Astrocyte (in vitro differentiated cells and primary cell): ENCODE data around the gene LDLRAD4. TPM values are rescaled to one million over a fixed set of nuclear protein-coding genes. Genes with fewer than 3 reads are reported as not detected.

Source experiments
- DNase-seq: peaks from one replicate; pipeline ENCODE4 v3.0.0-alpha.2; 2010; ENCODE audit warnings: low read depth
- FAIRE-seq: peaks from 2 replicates; lab custom pipeline; 2011; peaks lifted over from hg19 to GRCh38; lab: Jason Lieb, UNC
- H2AFZ ChIP-seq: 2 replicates; pipeline ENCODE4 v1.6.0; 2012; ENCODE audit warnings: low read depth, low read length, inconsistent platforms
- H3K27ac ChIP-seq: 2 replicates; pipeline ENCODE4 v1.5.1; 2011; ENCODE audit warnings: low read depth, low read length, inconsistent platforms
- H3K27me3 ChIP-seq: 2 replicates; pipeline ENCODE4 v1.6.0; 2011; ENCODE audit warnings: low read length, inconsistent platforms; ENCODE audit not compliant: insufficient read depth
- H3K36me3 ChIP-seq: 2 replicates; pipeline ENCODE4 v1.5.1; 2011; ENCODE audit warnings: low read length, inconsistent platforms; ENCODE audit not compliant: insufficient read depth
- H3K4me1 ChIP-seq: 2 replicates; pipeline ENCODE4 v1.5.1; 2011; ENCODE audit warnings: low read length, inconsistent platforms; ENCODE audit not compliant: insufficient read depth
- H3K4me2 ChIP-seq: 2 replicates; pipeline ENCODE4 v1.6.0; 2012; ENCODE audit warnings: low read length, inconsistent platforms
- H3K4me3 ChIP-seq: 2 replicates; pipeline ENCODE4 v1.5.1; 2011; ENCODE audit warnings: low read depth, mild to moderate bottlenecking, low read length, inconsistent platforms; ENCODE audit not compliant: insufficient read depth
- H3K79me2 ChIP-seq: 2 replicates; pipeline ENCODE4 v1.6.0; 2012; ENCODE audit warnings: mild to moderate bottlenecking, low read length, inconsistent platforms; ENCODE audit not compliant: insufficient read depth
- H3K9ac ChIP-seq: 2 replicates; pipeline ENCODE4 v1.6.0; 2012; ENCODE audit warnings: mild to moderate bottlenecking, low read length, inconsistent platforms
- H3K9me3 ChIP-seq: 2 replicates; pipeline ENCODE4 v1.5.1; 2012; ENCODE audit warnings: low read depth, mild to moderate bottlenecking, low read length, inconsistent platforms; ENCODE audit not compliant: insufficient read depth
- H4K20me1 ChIP-seq: 2 replicates; pipeline ENCODE4 v1.6.0; 2012; ENCODE audit warnings: low read length, inconsistent platforms; ENCODE audit not compliant: insufficient read depth
- H3K27ac Mint-ChIP-seq: one replicate; pipeline ENCODE4 v1.8.0; 2021; ENCODE audit warnings: mild to moderate bottlenecking, mixed read lengths; ENCODE audit not compliant: unreplicated experiment
- H3K27me3 Mint-ChIP-seq: one replicate; pipeline ENCODE4 v1.8.0; 2021; ENCODE audit warnings: low read depth, mixed read lengths; ENCODE audit not compliant: unreplicated experiment
- H3K36me3 Mint-ChIP-seq: one replicate; pipeline ENCODE4 v1.8.0; 2021; ENCODE audit warnings: low read depth, mixed read lengths; ENCODE audit not compliant: unreplicated experiment
- H3K4me1 Mint-ChIP-seq: one replicate; pipeline ENCODE4 v1.8.0; 2021; ENCODE audit warnings: low read depth, mixed read lengths; ENCODE audit not compliant: unreplicated experiment
- H3K4me3 Mint-ChIP-seq: one replicate; pipeline ENCODE4 v1.8.0; 2021; ENCODE audit warnings: mild to moderate bottlenecking, moderate library complexity, mixed read lengths; ENCODE audit not compliant: unreplicated experiment
- H3K9me3 Mint-ChIP-seq: one replicate; pipeline ENCODE4 v1.8.0; 2021; ENCODE audit warnings: mild to moderate bottlenecking, mixed read lengths; ENCODE audit not compliant: unreplicated experiment
- EZH2 ChIP-seq: IDR thresholded peaks from 2 replicates; pipeline ENCODE4 v1.6.1; 2012; ENCODE audit warnings: mild to moderate bottlenecking, low read length, inconsistent platforms; ENCODE audit not compliant: insufficient read depth
- total RNA-seq: library from RNA; stranded (reverse); gene quantifications from 2 replicates; pipeline ENCODE4 v1.2.1, GENCODE V29; 2021
- TF ChIP-seq, protein P1 (sequence below): IDR thresholded peaks from 2 replicates; pipeline ENCODE4 v1.5.1; 2011; ENCODE audit warnings: low read depth, mild to moderate bottlenecking, inconsistent platforms, low read length, moderate library complexity; ENCODE audit not compliant: insufficient read depth

LDLRAD4 gene
- total RNA-seq, 1 donor from 2014 or later: 26.0 TPM

DNA sequence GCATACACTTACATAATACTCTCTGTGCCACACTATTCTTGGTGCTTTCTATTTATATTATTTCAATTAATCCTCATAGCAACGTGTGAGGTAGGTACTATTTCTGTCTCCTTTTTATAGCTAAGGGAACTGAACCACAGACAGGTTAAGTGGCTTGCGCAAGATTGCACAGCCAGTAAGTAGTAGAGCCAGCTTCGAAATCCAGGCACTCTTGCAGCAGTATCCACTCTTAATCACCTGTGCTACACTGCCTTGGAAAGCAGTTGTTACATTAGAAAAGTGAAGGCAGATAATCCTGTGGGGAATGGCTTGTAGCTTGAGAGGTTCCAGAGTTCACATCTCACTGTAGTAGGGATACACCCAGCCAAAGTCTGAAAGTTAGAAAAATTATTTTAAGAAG lies 198.3 kb downstream of the LDLRAD4 start:
- H3K27ac ChIP-seq: no peak overlapping the region
- Mint-ChIP-seq H3K4me3 (no peak overlapping the region), H3K4me1 (peaks cover 1% of the 10 kb centered on the region), H3K27me3 (no peaks in the 10 kb centered on the region), H3K27ac (no peak overlapping the region), H3K36me3 (peaks cover 30% of the 10 kb centered on the region), H3K9me3 (peaks cover 8% of the 10 kb centered on the region)
- no peak overlapping the region for H3K4me2 ChIP-seq
- no peak overlapping the region for H2AFZ ChIP-seq
- peaks cover 4% of the 10 kb centered on the region for H3K9me3 ChIP-seq
- peaks cover 5% of the 10 kb centered on the region for H3K4me1 ChIP-seq
- FAIRE-seq: no peak
- no peak overlapping the region for H3K9ac ChIP-seq
- H4K20me1 ChIP-seq: no peaks in the 10 kb centered on the region
- H3K4me3 ChIP-seq: no peak overlapping the region
- DNase-seq: no peak
- no peak for TF ChIP-seq EZH2
- no peaks in the 10 kb centered on the region for H3K27me3 ChIP-seq
- H3K36me3 ChIP-seq: no peaks in the 10 kb centered on the region
- no peaks in the 10 kb centered on the region for H3K79me2 ChIP-seq

DNA sequence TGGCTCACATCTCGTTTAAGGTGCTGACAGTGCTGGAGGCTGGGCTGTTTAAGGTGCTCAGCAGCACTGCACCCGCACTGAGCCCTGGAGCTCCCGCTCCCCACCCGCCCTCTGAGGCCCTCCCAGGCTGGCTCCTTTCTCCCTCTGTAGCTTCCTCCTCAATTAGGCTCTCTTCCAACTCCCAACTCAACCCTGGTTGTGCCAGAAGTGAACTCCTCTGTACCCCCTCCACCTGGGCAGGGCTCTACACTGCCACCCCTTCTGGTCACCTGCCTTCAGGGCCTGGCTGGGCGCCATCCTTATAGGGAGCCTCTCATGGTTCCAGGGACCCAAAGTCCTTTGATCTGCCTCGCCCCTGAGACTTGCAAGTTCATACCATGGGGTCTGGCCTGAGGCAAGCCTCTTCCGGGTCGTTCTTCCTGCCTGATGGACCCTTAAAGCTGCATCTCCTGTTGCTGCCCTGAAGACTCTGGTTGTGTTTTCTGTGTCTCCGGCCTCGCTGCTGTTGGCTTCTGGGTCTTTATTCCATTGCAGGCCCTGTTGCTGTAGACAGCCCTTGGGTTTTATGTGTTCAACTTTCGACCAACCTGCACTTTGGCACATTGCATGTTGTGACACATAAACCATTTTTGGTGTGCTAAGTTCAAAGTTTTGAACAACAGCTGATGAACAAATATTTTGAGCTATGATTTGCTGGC lies 199.6 kb downstream of the LDLRAD4 start:
- H3K4me3 Mint-ChIP-seq: no peak overlapping the region
- DNase-seq (no peak), FAIRE-seq (no peak)
- Histone ChIP-seq H3K27me3 (no peaks in the 10 kb centered on the region), H4K20me1 (no peaks in the 10 kb centered on the region), H3K79me2 (no peaks in the 10 kb centered on the region), H3K36me3 (no peaks in the 10 kb centered on the region), H2AFZ (no peak overlapping the region), H3K9me3 (no peaks in the 10 kb centered on the region), H3K4me2 (no peak overlapping the region), H3K4me1 (peaks cover 5% of the 10 kb centered on the region), H3K27ac (no peak overlapping the region), H3K4me3 (no peak overlapping the region), H3K9ac (no peak overlapping the region)
- TF ChIP-seq, protein P1, sequence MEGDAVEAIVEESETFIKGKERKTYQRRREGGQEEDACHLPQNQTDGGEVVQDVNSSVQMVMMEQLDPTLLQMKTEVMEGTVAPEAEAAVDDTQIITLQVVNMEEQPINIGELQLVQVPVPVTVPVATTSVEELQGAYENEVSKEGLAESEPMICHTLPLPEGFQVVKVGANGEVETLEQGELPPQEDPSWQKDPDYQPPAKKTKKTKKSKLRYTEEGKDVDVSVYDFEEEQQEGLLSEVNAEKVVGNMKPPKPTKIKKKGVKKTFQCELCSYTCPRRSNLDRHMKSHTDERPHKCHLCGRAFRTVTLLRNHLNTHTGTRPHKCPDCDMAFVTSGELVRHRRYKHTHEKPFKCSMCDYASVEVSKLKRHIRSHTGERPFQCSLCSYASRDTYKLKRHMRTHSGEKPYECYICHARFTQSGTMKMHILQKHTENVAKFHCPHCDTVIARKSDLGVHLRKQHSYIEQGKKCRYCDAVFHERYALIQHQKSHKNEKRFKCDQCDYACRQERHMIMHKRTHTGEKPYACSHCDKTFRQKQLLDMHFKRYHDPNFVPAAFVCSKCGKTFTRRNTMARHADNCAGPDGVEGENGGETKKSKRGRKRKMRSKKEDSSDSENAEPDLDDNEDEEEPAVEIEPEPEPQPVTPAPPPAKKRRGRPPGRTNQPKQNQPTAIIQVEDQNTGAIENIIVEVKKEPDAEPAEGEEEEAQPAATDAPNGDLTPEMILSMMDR: no peak
- TF ChIP-seq EZH2: no peak
- H3K27me3 Mint-ChIP-seq: no peaks in the 10 kb centered on the region
- H3K27ac Mint-ChIP-seq: no peak overlapping the region
- peaks cover 9% of the 10 kb centered on the region for H3K4me1 Mint-ChIP-seq
- H3K36me3 Mint-ChIP-seq: peaks cover 17% of the 10 kb centered on the region
- peaks cover 1% of the 10 kb centered on the region for H3K9me3 Mint-ChIP-seq

DNA sequence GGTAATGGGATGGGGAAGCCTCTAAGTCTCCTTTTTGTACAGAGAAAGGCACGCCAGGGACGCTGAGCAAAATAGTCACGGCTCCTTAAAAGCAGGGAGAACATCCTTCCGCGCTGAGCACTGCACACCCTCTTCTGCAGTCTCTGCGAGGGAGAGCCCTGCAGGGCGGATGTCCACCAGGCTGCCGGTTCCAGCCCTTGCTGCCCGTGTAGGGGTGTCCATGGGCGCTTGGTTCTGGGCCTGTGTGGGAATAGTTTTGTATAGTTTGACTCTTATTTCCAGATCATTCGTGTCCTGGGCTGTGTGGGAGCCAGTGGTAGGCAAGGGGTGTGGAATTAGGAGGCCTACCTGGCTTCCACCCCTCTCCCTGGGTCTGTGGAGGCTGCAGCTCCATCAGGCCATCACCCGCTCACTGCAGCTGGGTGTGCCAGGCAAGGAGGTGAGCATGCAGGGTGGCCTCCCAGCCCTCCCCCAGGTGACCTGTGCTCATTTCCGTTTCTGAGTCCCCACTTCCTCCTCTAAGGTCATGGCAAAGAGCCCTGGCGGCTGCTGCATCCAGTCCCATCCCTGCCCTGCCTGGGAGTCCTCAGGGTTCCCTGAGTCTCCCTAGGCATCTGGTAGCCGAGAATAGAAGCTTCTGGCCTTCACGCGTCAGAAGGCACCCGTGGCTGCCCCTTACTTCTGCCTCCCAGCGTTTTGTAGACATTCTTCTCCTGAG lies 202.6 kb downstream of the LDLRAD4 start:
- no peak overlapping the region for H3K4me3 Mint-ChIP-seq
- H3K27ac Mint-ChIP-seq: no peak overlapping the region
- no peak for FAIRE-seq
- no peak overlapping the region for H2AFZ ChIP-seq
- no peak overlapping the region for H3K4me2 ChIP-seq
- H4K20me1 ChIP-seq: no peaks in the 10 kb centered on the region
- H3K4me1 Mint-ChIP-seq: peaks cover 16% of the 10 kb centered on the region
- no peaks in the 10 kb centered on the region for H3K9me3 ChIP-seq
- H3K9me3 Mint-ChIP-seq: no peaks in the 10 kb centered on the region
- no peak for DNase-seq
- no peak overlapping the region for H3K9ac ChIP-seq
- no peaks in the 10 kb centered on the region for H3K36me3 ChIP-seq
- H3K4me1 ChIP-seq: peaks cover 8% of the 10 kb centered on the region
- H3K36me3 Mint-ChIP-seq: peaks cover 15% of the 10 kb centered on the region
- H3K27me3 Mint-ChIP-seq: no peaks in the 10 kb centered on the region
- H3K79me2 ChIP-seq: no peaks in the 10 kb centered on the region
- H3K27me3 ChIP-seq: no peaks in the 10 kb centered on the region
- TF ChIP-seq, protein P1: no peak
- TF ChIP-seq EZH2: no peak
- no peak overlapping the region for H3K4me3 ChIP-seq
- no peak overlapping the region for H3K27ac ChIP-seq
